HG02885 (cell line): ENCODE measurements around the gene WASF2.

ENCODE experiments used
- ATAC-seq: cut with Tn5 transposase; IDR thresholded peaks from one replicate; pipeline ENCODE4 v1.9.1; 2021; ENCODE audit warnings: mild to moderate bottlenecking; ENCODE audit not compliant: unreplicated experiment, poor library complexity

Gene WASF2

DNA sequence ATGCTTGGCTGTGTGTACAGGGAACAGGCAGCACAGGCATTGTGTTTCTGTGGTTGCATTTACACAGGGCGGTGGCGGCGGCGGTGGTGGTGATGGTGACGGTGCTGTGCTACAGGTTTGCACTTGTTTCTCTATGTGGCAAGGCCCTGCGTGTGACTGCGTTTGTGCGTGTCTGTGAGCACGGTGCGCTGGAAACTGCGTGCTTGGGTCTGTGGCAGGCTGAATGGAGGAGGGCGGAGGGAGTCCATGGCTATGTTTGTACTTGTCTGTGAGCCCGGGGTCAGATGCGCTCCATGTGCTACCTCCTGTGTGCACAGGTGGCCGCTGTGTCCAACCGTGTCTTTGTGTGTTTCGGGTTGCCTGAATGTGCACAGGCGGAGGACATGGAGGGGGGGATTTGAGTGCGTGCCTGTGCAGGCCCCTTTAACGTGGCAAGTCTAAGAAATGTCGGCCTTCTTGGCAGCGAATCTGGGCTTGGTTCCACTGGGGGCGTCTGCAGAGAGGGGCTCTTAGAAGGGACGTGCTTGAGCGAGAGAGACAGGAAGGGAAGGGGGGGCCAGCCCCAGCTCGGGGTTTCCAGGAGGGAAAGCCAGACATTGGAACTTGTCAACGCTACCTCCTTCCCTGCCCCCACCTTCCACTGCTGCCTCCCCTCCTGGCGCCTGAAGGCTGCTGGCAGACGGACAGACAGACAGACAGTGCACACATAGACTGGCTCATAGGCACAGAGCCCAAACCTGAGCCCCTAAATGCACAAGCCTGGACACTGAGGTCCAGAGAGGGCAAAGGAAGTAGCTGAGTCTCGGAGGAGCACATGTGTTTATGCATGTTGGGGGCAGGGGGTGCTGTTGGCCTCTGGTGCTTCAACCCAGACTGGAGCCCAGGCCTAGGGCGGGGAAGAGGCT is 32.7 kb upstream of the WASF2 start:
- ATAC-seq, result no peak

GRCh38 chr1:27521861-27522431 is 32.0 kb upstream of the WASF2 start:
- ATAC-seq, result no peak

GRCh38 chr1:27521336-27521831 is 31.4 kb upstream of the WASF2 start:
- ATAC-seq, result no peak

GRCh38 chr1:27520651-27521050 is 30.7 kb upstream of the WASF2 start:
- no peak for ATAC-seq

DNA sequence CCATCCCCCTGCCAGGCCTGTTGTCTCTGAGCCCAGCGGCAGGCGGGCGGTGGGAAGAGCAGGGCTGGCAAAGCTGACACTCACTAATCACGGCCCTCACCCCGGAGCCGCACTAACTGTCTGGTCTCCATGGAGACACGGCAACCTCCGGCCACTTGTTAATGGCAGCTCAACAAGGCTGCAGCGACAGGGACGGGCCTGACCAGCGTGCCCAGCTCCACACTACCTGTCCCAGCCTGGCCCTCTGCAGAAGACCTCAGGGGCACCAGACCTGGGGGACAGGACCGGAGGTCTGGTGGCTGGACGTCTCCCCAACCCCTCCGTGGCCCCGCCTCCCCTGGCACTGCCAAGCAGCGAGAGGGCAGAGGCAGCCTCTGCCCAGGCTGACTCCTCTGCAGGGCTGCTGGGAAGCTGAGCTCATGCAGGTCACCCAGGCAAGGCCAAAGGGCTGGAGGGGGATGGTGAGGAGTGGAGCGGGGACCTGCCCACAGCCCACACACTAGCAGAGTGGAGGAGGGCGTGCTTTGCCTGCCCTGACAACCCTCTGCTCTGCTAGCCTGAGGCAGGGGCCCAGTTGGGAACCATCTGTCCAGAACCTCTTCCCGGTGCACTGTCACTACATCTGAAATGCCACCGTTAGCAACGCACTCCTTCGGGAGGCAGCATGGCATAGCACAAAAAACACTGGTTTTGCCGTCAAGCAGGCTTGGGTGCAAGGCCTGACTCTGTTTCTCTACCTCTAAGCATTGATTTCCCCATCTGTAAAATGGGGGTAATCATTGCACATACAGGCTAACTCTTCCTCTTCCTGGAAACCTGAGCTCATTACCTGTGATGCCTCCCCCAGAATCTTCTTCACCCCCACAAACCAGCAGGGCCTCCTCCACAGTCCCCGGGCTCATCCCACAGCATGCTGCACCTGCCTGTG is 29.6 kb upstream of the WASF2 start:
- no peak for ATAC-seq

- no peak for ATAC-seq
Measured at GRCh38 chr1:27518808-27519207, 28.8 kb upstream of the WASF2 start.

GRCh38 chr1:27517907-27518718 is 28.1 kb upstream of the WASF2 start:
- ATAC-seq, result no peak

DNA sequence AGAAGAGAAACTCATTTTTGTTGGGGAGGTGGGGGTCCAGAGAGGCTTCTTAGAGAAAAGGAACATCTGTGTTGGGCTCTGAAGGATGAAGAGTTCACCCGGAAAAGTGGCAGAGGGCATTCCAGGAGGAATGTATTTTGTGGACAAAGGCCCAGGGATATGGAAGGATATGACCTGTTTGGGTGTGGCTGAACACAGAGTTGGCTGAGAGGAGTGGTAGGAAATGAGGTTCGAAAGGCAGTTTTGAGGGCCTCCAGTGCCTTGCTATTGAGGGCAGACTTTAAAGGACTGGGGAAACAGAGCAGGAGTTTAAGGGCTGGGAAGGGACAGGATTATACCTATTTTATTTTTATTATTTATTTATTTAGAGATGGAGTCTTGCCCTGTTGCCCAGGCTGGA is 27.3 kb upstream of the WASF2 start:
- no peak for ATAC-seq

GRCh38 chr1:27515626-27516025 is 25.7 kb upstream of the WASF2 start:
- no peak for ATAC-seq

DNA sequence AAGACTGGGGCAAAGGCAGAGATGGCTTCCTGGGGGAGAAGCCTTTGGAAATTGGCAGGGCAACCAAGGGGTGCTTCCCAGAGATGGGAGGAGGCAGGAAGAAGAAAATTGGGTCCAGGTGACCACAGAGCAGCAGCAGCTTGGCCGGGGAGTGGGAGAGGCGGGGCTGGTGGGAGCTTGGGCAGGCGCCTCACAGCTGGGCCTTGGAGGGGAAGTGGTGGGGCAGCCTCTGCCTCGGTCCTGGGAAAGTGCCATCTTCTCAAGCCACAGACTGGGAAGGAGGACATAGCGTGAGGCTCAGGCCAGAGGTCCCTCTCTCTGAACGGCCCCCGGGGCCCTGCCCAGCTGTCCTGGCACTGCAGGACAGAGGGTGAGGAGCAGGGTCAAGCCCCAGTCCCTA is 24.0 kb upstream of the WASF2 start:
- no peak for ATAC-seq

DNA sequence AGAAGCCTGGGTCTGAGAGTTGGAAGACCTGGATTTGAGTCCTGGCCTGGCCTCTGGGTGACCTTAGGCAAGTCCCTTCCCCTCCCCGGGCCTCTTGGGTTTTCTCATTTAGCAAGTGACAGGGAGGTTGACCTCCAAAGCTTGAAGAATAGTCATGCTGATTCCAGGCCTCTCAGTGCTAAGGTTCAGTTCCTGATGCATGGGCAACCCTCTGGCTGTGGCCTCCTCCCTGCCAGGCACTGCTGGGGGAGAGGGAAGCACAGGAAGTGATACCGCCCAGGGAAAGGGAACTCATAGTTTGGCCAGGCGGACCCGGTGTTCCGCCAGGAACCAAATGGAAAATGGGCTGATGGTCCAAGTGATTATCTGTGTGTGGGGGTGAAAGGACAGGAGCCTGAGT is 23.6 kb upstream of the WASF2 start:
- ATAC-seq, result no peak

- ATAC-seq, result no peak
Measured at GRCh38 chr1:27509127-27510080, 19.4 kb upstream of the WASF2 start.

- ATAC-seq, result no peak
Measured at GRCh38 chr1:27507960-27508665, 18.1 kb upstream of the WASF2 start.

GRCh38 chr1:27506703-27507102 is 16.7 kb upstream of the WASF2 start:
- ATAC-seq, result no peak

GRCh38 chr1:27505420-27505680 is 15.4 kb upstream of the WASF2 start:
- no peak for ATAC-seq

- ATAC-seq, result no peak
Measured at GRCh38 chr1:27504588-27505419, 14.8 kb upstream of the WASF2 start.

DNA sequence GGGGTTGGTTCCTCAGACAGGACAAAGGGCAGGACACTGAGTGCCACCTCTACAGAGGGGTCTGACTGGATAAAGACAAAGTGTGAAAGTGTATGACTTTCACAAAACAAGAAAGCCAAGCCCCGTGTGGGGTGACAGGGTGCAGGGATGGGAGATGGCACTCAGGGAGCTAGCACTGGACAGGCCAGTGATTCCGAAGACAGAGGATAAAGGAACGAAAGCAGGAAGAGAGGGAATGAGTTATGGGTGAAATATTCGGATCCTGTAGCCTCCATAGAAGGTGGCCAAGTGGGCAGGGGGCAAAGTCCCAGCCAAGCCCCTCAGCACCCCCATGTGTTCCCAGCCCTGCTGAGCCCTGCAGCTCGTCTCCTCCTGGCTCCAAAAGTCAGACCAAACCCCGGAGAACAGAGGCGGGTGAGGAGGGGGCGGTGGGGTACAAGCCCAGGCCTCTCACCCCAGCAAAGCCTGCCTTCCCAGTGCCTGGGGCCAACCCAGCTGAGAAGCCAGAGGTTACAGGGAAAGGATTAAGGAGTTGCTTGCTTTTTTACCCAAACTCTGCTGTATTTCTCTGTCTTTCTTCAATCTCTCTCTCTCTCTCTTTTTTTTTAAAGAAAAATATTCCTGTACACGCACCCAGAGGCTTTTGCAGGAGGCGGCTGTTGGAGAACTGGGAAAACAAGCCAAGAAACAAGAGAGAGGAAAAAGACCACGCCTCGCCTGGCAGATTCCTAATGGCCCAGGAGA is 14.0 kb upstream of the WASF2 start:
- ATAC-seq, result no peak
